ENCODE results near the gene TRPM7.

DNA sequence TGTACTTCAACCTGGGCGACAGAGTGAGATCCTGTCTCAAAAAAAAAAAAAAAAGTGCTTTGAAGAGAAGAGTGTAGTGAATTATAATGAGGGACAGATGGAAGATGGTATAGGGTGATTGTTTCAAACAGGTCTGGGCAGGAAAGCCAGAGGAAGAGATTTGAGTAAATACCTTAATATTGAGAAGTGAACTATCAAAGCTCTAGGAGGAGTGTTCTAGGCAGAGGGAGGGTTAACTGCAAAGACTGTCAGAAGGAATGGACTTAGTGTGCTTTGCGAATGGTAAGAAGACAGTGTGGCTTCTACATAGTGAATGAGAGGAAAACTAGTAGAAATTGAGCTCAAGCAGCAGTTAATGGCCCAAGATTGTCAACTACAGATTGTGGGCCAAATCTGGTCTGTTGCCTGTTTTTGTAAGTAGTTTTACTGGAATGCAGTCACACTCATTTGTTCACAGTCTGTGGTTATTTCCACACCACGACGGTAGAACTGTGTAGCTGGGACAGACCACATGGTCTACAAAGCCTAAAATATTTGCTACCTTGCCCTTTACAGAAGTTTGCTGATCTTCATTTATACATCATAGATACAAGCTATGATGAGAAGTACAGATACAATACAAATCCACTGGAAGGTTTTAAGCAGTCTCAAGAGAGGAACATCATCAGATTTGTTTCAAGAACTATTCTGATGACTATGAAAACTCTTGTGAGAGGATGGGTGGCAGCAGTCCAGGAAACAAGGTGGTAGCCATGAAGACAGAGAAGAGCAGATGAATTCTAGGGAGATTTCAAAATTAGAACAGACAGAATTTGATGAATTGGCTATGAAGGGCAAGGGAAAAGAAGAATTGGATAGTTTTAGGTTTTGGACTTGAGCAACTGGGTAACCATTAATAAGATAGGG is 123.6 kb downstream of the TRPM7 start:
- TF ChIP-seq, protein P1, sequence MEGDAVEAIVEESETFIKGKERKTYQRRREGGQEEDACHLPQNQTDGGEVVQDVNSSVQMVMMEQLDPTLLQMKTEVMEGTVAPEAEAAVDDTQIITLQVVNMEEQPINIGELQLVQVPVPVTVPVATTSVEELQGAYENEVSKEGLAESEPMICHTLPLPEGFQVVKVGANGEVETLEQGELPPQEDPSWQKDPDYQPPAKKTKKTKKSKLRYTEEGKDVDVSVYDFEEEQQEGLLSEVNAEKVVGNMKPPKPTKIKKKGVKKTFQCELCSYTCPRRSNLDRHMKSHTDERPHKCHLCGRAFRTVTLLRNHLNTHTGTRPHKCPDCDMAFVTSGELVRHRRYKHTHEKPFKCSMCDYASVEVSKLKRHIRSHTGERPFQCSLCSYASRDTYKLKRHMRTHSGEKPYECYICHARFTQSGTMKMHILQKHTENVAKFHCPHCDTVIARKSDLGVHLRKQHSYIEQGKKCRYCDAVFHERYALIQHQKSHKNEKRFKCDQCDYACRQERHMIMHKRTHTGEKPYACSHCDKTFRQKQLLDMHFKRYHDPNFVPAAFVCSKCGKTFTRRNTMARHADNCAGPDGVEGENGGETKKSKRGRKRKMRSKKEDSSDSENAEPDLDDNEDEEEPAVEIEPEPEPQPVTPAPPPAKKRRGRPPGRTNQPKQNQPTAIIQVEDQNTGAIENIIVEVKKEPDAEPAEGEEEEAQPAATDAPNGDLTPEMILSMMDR (IDR thresholded peaks at IDR 0.05), result no peak
- TF ChIP-seq POLR2A (IDR thresholded peaks at IDR 0.05), result no peak
